Right ventricle myocardium superior (tissue), 1 donor: ENCODE results near the gene RNF175. TPM values are rescaled to one million over a fixed set of nuclear protein-coding genes. Genes with fewer than 3 reads are reported as not detected.

ENCODE experiments used
- ATAC-seq: fragments of 200-7000 bp; cut with Tn5 transposase; one replicate; pipeline ENCODE4 v1.9.1; 2020; ENCODE audit warnings: mild to moderate bottlenecking; ENCODE audit not compliant: poor library complexity
- DNase-seq: peaks from one replicate; pipeline ENCODE4 v3.0.0-alpha.2; 2020
- intact Hi-C: fragments of 100-400 bp; cut with DNase I; formaldehyde crosslinking; loops from one replicate; pipeline ENCODE4 v1.11.2; 2022
- total RNA-seq: library from RNA; stranded (reverse); fragmentation: NEBNext Ultra II Directional; extraction: Animal tissue kit (Norgen Biotek cat#: 25700); gene quantifications from one replicate; pipeline ENCODE4 v1.2.1, GENCODE V29; 2021
- donor health status: DM: no; HTN: yes; CAD: no; lungs with severe emphysema.

Gene RNF175
- total RNA-seq, 1 donor from 2014 or later, result 0.38 TPM

- no peak for ATAC-seq
- intact Hi-C loops, result loop anchor here (5.0 to 10.0 kb wide), 2 partner anchors 237 to 525 kb away; no protein-coding TSS in a partner anchor
- DNase-seq, result no peak
These were observed 27.8 kb upstream of the RNF175 start for GRCh38 chr4:153787575-153787974.

- intact Hi-C loops, result loop anchor here (5.0 to 10.0 kb wide), 2 partner anchors 238 to 525 kb away; no protein-coding TSS in a partner anchor
- no peak for ATAC-seq
- DNase-seq, result no peak
These were observed 27.3 kb upstream of the RNF175 start for GRCh38 chr4:153787061-153787560.

GRCh38 chr4:153785910-153786721, 26.3 kb upstream of the RNF175 start:
- intact Hi-C loops, result loop anchor here (5.0 to 10.0 kb wide), 2 partner anchors 239 to 526 kb away; no protein-coding TSS in a partner anchor
- DNase-seq, result no peak
- ATAC-seq, result peak; percentile 46

- ATAC-seq (no peak), DNase-seq (no peak)
- intact Hi-C loops, result loop anchor here (10.0 kb wide), 1 partner anchor 241 kb away; no protein-coding TSS in a partner anchor
These were observed 24.4 kb upstream of the RNF175 start for GRCh38 chr4:153784166-153784699.

- intact Hi-C loops, result loop anchor here (10.0 kb wide), 1 partner anchor 242 kb away; no protein-coding TSS in a partner anchor
These were observed 22.8 kb upstream of the RNF175 start for GRCh38 chr4:153782581-153782980.

GRCh38 chr4:153781717-153782416, 22.0 kb upstream of the RNF175 start:
- ATAC-seq (no peak), DNase-seq (no peak)
- intact Hi-C loops, result loop anchor here (10.0 kb wide), 1 partner anchor 243 kb away; no protein-coding TSS in a partner anchor

More at GRCh38 chr4:153782581-153782980, 22.8 kb upstream of the RNF175 start:
- DNase-seq (no peak), ATAC-seq (no peak)

- intact Hi-C loops, result loop anchor here (10.0 kb wide), 1 partner anchor 244 kb away; no protein-coding TSS in a partner anchor
- DNase-seq, result no peak
These were observed 21.5 kb upstream of the RNF175 start for GRCh38 chr4:153781280-153781679.

GRCh38 chr4:153780876-153781275, 21.1 kb upstream of the RNF175 start:
- no peak for DNase-seq
- intact Hi-C loops, result loop anchor here (10.0 kb wide), 1 partner anchor 244 kb away; no protein-coding TSS in a partner anchor
- no peak for ATAC-seq

More at GRCh38 chr4:153781280-153781679, 21.5 kb upstream of the RNF175 start:
- no peak for ATAC-seq

GRCh38 chr4:153780221-153780620, 20.4 kb upstream of the RNF175 start:
- DNase-seq, result no peak
- intact Hi-C loops, result loop anchor here (10.0 kb wide), 1 partner anchor 245 kb away; no protein-coding TSS in a partner anchor
- no peak for ATAC-seq

- DNase-seq (no peak), ATAC-seq (no peak)
- intact Hi-C loops, result no loop called here
These were observed 18.6 kb upstream of the RNF175 start for GRCh38 chr4:153778383-153778782.

GRCh38 chr4:153777421-153777820, 17.6 kb upstream of the RNF175 start:
- no peak for ATAC-seq
- intact Hi-C loops, result no loop called here
- no peak for DNase-seq

GRCh38 chr4:153776601-153777000, 16.8 kb upstream of the RNF175 start:
- intact Hi-C loops, result no loop called here
- DNase-seq, result no peak
- ATAC-seq, result no peak

GRCh38 chr4:153773236-153773690, 13.4 kb upstream of the RNF175 start:
- intact Hi-C loops, result no loop called here
- no peak for DNase-seq
- no peak for ATAC-seq

GRCh38 chr4:153771046-153771445, 11.2 kb upstream of the RNF175 start:
- intact Hi-C loops, result no loop called here
- ATAC-seq (no peak), DNase-seq (no peak)

GRCh38 chr4:153766758-153767157, 6.9 kb upstream of the RNF175 start:
- DNase-seq (no peak), ATAC-seq (no peak)
- intact Hi-C loops, result no loop called here

- intact Hi-C loops, result no loop called here
- no peak for DNase-seq
- no peak for ATAC-seq
These were observed 6.1 kb upstream of the RNF175 start for GRCh38 chr4:153765894-153766293.

GRCh38 chr4:153764601-153765368, 5.0 kb upstream of the RNF175 start:
- intact Hi-C loops, result no loop called here

GRCh38 chr4:153763404-153763803, 3.6 kb upstream of the RNF175 start:
- intact Hi-C loops, result no loop called here
- ATAC-seq, result no peak
- no peak for DNase-seq

More at GRCh38 chr4:153764601-153765368, 5.0 kb upstream of the RNF175 start:
- ATAC-seq (no peak), DNase-seq (no peak)
